HG03575 (cell line): ENCODE results near the gene VASH1.

Experiments
- ATAC-seq: cut with Tn5 transposase; IDR thresholded peaks from one replicate; pipeline ENCODE4 v1.9.1; 2021; ENCODE audit not compliant: unreplicated experiment, insufficient number of reproducible peaks, low FRiP score; ENCODE audit errors: extremely low read depth

VASH1 gene

DNA sequence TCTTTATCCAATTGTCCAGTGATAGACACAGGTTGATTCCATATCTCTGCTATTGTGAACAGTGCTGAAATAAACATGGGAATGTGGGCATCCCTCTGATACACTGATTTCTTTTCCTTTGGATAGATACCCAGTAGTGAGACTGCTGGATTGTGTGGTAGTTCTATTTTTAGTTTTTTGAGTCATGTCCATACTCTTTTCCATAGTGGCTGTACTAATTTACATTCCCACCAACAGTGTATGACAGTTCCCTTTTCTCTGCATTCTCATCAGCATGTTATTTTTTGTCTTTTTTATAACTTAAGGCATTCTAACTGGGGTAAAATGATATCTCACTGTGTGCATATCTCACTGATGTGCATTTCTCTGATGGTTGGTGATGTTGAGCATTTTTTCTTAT, 24.8 kb upstream of the VASH1 start:
- ATAC-seq = no peak

GRCh38 chr14:76741074-76741473, 20.2 kb upstream of the VASH1 start:
- ATAC-seq = no peak

- no peak for ATAC-seq
Measured at GRCh38 chr14:76742185-76742584, 19.1 kb upstream of the VASH1 start.

- ATAC-seq = no peak
Measured at GRCh38 chr14:76742966-76743365, 18.3 kb upstream of the VASH1 start.

GRCh38 chr14:76752744-76753143, 8.5 kb upstream of the VASH1 start:
- no peak for ATAC-seq

- no peak for ATAC-seq
Measured at GRCh38 chr14:76753541-76754198, 7.6 kb upstream of the VASH1 start.

DNA sequence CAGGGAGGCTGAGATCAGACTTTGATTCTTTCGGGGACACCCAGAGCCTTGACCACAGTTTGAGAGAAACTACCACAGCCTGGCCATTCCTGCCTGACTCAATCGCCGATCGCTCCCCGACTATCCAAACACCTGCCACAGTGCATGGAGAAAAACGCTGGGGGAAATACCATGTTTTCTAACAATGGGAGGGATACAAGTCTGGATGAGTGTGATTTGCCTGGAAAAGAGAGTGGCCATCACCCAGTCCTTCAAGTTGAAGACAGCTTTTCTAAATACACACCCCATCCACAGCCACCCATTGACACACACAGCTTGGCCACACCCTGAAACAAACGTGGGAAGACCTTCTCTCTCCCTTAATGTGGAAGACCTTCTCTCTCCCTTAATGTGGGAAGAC, 6.7 kb upstream of the VASH1 start:
- ATAC-seq = no peak

- no peak for ATAC-seq
Measured at GRCh38 chr14:76755610-76756370, 5.5 kb upstream of the VASH1 start.

DNA sequence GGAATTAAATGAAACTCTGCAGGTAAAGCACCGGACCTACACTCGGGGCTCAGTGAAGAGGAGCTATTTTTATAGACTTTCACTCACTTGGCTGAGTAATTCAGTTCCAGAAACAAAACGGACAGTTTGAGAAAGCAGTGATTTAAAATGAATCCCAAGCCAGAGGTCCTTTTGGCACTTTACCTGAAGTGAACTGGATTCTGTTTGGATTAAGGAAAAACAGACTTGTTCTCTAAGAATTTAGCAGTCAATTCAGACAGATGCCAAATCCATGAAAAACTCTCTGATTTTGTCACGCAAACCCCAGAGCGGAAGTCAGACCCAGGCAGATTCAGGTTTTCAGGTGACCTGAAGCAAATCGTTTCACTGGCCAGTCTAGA, 4.9 kb upstream of the VASH1 start:
- ATAC-seq = no peak

DNA sequence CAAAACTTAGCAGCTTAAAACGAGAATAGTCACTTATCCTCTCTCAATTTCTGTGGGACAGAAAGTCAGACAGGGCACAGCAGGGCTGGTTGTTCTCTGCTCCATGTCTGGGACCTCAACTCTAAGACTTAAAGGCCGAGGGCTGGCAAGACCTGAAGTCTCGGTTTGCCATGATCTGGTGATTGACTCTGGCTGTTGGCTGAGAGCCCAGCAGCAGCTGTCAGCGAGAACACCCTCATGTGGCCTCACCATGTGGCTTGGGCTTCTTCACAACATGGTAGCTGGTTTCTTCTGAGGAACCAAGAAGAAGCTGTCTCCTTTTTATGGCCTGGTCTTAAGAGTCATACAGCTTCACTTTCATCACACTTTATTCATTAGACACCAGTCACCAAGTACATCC, 1.7 kb upstream of the VASH1 start:
- ATAC-seq = no peak

- ATAC-seq = no peak
Measured at GRCh38 chr14:76760331-76761135, 735 bp upstream of the VASH1 start.

DNA sequence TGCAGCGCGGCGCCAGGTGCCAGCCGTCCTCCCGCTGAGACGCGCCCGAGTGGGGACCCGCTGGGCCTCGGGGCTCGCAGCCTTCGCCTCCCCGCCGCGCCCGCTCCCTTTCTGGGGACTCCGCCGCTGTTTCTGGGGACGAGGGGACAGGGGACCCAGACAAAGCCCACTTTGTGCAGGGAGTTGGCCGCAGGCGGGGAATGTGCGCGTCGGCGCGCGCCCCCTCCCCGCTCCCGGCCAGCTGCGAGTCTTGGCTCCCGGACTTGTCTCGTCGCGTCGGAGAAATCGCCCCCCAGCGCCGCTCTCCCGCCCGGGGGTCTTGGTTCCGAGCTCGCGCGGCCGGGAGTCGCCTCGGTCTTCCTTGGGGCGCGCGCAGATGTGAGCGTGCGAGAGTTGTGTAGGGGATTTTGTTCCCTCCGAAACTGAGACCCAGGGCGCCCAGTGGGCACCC, 717 bp downstream of the VASH1 start:
- ATAC-seq = no peak

GRCh38 chr14:76762411-76763095, 1.3 kb downstream of the VASH1 start:
- no peak for ATAC-seq

GRCh38 chr14:76763096-76764041, 2.1 kb downstream of the VASH1 start:
- no peak for ATAC-seq

GRCh38 chr14:76765461-76765931, 4.2 kb downstream of the VASH1 start:
- no peak for ATAC-seq

- ATAC-seq = no peak
Measured at GRCh38 chr14:76767681-76768656, 6.7 kb downstream of the VASH1 start.
